ENCODE results near the gene MBD4.

DNA sequence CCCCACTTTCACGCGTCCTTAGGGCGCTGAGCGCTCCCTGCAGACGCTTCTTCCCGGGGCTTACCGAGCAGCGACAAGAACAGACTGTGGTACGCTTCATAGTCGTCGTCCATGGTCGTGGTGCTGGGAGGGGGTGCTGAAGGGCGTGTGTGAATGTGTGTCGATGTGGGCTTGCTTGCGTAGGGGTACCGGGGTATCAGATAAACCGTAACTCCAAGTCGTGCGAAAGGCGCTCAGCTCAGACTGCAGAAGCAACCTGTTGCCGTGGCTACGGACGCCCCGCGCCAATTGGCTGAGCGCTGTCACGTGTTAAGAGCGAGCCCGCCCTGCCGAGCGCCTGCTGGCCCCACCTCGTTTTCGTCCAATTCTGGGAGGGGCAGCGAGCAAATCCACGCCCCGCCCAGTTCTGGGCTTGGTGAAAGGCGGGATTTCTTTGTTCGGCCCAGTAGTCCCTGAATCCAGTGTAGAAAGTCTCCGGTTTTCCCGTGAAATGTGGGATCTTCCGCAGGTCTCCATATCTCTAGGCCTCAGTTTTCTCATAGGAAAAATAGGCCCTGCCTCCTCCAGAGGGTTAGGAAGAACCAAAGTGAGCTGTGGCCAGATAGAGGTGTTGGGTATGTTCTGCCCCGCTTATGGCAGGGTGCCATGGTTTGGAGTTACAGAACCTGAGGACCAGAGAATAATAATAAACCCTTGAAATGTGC lies 11.2 kb downstream of the MBD4 start, which contains the start of gene EFCAB12:
- no peak for TF ChIP-seq CTCF (IDR thresholded peaks at IDR 0.05)
- TF ChIP-seq POLR2A (IDR thresholded peaks at IDR 0.05) = peak in 1 of 2 donors; percentile 18

All from thyroid gland (tissue), 4 donors.